ENCODE measurements around the gene KCNS1. TPM values are rescaled to one million over a fixed set of nuclear protein-coding genes. Genes with fewer than 3 reads are reported as not detected.

Gene KCNS1
- total RNA-seq, 1 experiment from 2014 or later: not detected

GRCh38 chr20:45056473-45057173 is 44.3 kb downstream of the KCNS1 start:
- no peak overlapping the region for H3K27ac Mint-ChIP-seq (ENCODE audit: low read depth, unreplicated experiment)
- no peak for TF ChIP-seq CTCF (IDR thresholded peaks at IDR 0.05; ENCODE audit: unreplicated experiment)
- peaks cover 22% of the 10 kb centered on the region for H3K4me1 Mint-ChIP-seq (ENCODE audit: insufficient read depth, unreplicated experiment)
- H3K27me3 Mint-ChIP-seq (ENCODE audit: insufficient read depth, unreplicated experiment): no peaks in the 10 kb centered on the region
- intact Hi-C loops (cut with micrococcal nuclease): no loop called here
- no peaks in the 10 kb centered on the region for H3K9me3 Mint-ChIP-seq (ENCODE audit: unreplicated experiment)
- H3K4me3 Mint-ChIP-seq (ENCODE audit: unreplicated experiment): no peak overlapping the region
- peaks cover 12% of the 10 kb centered on the region for H3K36me3 Mint-ChIP-seq (ENCODE audit: insufficient read depth, unreplicated experiment)
- ChIA-PET CTCF (interaction anchor here (0.9 to 7.2 kb wide), 4 partner anchors 14 to 236 kb away, joined by 3 to 48 read pairs (median 10); no protein-coding TSS in a partner anchor), POLR2A (no interaction called here)
- no peak for DNase-seq (ENCODE audit: unreplicated experiment)
- no TSS peak for BruUV-seq (replicated peaks)

- Mint-ChIP-seq H3K4me3 (ENCODE audit: unreplicated experiment) (no peak overlapping the region), H3K27me3 (ENCODE audit: insufficient read depth, unreplicated experiment) (no peaks in the 10 kb centered on the region), H3K27ac (ENCODE audit: low read depth, unreplicated experiment) (no peak overlapping the region), H3K4me1 (ENCODE audit: insufficient read depth, unreplicated experiment) (peaks cover 13% of the 10 kb centered on the region), H3K9me3 (ENCODE audit: unreplicated experiment) (no peaks in the 10 kb centered on the region), H3K36me3 (ENCODE audit: insufficient read depth, unreplicated experiment) (peaks cover 13% of the 10 kb centered on the region)
- ChIA-PET CTCF (interaction anchor here (0.7 to 8.3 kb wide), 4 partner anchors 12 to 48 kb away, joined by 3 to 96 read pairs (median 26); no protein-coding TSS in a partner anchor), POLR2A (interaction anchor here (0.6 to 2.0 kb wide), 3 partner anchors 9 to 42 kb away, joined by 3 to 9 read pairs (median 3); no protein-coding TSS in a partner anchor)
- DNase-seq (ENCODE audit: unreplicated experiment): no peak
- intact Hi-C loops (cut with micrococcal nuclease): no loop called here
- BruUV-seq (replicated peaks): no TSS peak
- no peak for TF ChIP-seq CTCF (IDR thresholded peaks at IDR 0.05; ENCODE audit: unreplicated experiment)
These were observed 45.9 kb downstream of the KCNS1 start for GRCh38 chr20:45055056-45055455.

- ChIA-PET POLR2A (interaction anchor here (0.7 to 5.0 kb wide), 6 partner anchors 7 to 42 kb away, joined by 3 to 22 read pairs (median 5); no protein-coding TSS in a partner anchor), CTCF (interaction anchor here (1.0 to 8.3 kb wide), 5 partner anchors 10 to 237 kb away, joined by 3 to 96 read pairs (median 14); no protein-coding TSS in a partner anchor)
- Mint-ChIP-seq H3K9me3 (ENCODE audit: unreplicated experiment) (no peaks in the 10 kb centered on the region), H3K36me3 (ENCODE audit: insufficient read depth, unreplicated experiment) (peaks cover 18% of the 10 kb centered on the region), H3K4me3 (ENCODE audit: unreplicated experiment) (no peak overlapping the region), H3K27ac (ENCODE audit: low read depth, unreplicated experiment) (no peak overlapping the region), H3K27me3 (ENCODE audit: insufficient read depth, unreplicated experiment) (no peaks in the 10 kb centered on the region), H3K4me1 (ENCODE audit: insufficient read depth, unreplicated experiment) (peaks cover under 1% of the 10 kb centered on the region)
- no TSS peak for BruUV-seq (replicated peaks)
- no peak for DNase-seq (ENCODE audit: unreplicated experiment)
- no peak for TF ChIP-seq CTCF (IDR thresholded peaks at IDR 0.05; ENCODE audit: unreplicated experiment)
- intact Hi-C loops (cut with micrococcal nuclease): no loop called here
These were observed 47.2 kb downstream of the KCNS1 start for GRCh38 chr20:45053430-45054351.
